Right lobe of liver (tissue), 4 donors: ENCODE data around the gene RTN4.

Experiments
- POLR2A ChIP-seq: fragments of 450-650 bp; IDR thresholded peaks from one replicate; pipeline ENCODE4 v1.6.1; 2017; ENCODE audit warnings: antibody characterized with exemption, mild to moderate bottlenecking
- TF ChIP-seq, protein P1 (sequence below), 4 donors: fragments of 200-600 bp in 3 of 4; fragments of 450-650 bp in 1 of 4; IDR thresholded peaks; one replicate each; pipeline versions ENCODE4 v1.5.1 to v1.8.0; 2016 to 2022; ENCODE audit warnings: antibody characterized with exemption in 4 of 4, mild to moderate bottlenecking in 2 of 4
- donor health status: DM: no; HTN: no; CAD: no.
- donor health status: DM: no; HTN: no; CAD: no.
- donor health status: DM: no; HTN: yes; CAD: no.

DNA sequence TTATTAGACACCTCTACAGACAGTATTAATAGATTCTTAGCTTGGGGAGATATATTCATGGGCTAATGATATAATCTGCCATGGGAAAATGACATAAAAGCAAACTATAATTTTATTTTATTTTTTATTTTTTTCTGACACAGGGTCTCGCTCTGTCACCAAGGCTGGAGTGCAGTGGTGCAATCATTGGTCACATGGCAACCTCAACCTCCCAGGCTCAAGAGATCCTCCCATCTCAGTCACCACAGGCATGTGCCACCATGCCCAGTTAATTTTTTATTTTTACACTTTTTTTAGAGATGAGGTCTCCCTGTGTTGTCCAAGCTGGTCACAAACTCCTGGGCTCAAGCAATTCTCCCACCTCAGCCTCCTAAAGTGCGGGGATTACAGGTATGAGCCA lies 39.3 kb downstream of the RTN4 start:
- TF ChIP-seq, protein P1, sequence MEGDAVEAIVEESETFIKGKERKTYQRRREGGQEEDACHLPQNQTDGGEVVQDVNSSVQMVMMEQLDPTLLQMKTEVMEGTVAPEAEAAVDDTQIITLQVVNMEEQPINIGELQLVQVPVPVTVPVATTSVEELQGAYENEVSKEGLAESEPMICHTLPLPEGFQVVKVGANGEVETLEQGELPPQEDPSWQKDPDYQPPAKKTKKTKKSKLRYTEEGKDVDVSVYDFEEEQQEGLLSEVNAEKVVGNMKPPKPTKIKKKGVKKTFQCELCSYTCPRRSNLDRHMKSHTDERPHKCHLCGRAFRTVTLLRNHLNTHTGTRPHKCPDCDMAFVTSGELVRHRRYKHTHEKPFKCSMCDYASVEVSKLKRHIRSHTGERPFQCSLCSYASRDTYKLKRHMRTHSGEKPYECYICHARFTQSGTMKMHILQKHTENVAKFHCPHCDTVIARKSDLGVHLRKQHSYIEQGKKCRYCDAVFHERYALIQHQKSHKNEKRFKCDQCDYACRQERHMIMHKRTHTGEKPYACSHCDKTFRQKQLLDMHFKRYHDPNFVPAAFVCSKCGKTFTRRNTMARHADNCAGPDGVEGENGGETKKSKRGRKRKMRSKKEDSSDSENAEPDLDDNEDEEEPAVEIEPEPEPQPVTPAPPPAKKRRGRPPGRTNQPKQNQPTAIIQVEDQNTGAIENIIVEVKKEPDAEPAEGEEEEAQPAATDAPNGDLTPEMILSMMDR (IDR thresholded peaks at IDR 0.05) = no peak
- TF ChIP-seq POLR2A = peak; percentile 43
